GM18526 (cell line): ENCODE data around the gene PARP11.

Experiments
- POLR2A ChIP-seq: IDR thresholded peaks from 3 replicates; pipeline ENCODE4 v1.6.1; 2011; ENCODE audit not compliant: insufficient read length; ENCODE audit errors: extremely low read depth

Gene PARP11

DNA sequence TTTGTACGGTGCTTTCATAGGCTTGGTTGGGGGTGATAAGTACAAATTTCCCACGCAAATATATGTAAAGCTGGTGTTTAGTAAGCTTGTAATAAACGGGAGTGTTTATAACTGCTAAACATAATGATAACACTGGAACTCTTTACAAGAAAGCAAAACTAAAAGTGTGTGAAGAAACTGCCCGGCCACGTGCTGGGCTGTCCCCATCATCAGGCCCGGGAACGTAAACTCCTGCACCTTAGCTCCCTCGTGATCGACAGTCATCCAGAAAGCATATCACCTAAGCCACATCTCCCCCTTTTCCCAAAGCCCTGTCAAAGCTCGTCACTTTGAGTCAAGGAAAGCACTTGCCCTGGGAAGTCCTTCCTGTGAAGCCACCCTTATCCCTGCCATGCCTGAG, 18.0 kb upstream of the PARP11 start:
- no peak for TF ChIP-seq POLR2A

DNA sequence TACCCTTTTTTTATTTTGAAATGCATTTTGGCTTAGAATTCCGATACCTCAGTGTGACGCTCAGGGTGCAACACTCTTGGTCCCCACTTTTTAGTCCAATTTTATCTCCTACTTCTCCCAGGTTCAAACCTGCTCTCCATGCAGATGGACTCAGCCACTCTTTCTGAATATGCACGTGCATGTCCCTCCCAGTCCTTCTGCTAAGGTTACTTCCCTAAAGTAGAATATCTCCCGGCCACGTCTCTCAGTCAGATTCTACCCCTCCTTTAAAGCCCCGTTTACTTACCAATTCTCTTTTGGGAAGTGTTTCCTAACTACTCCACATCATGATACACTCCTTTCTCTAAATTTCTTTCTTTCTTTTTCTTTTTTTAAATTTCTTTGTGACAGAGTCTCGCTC, 15.5 kb upstream of the PARP11 start:
- no peak for TF ChIP-seq POLR2A

DNA sequence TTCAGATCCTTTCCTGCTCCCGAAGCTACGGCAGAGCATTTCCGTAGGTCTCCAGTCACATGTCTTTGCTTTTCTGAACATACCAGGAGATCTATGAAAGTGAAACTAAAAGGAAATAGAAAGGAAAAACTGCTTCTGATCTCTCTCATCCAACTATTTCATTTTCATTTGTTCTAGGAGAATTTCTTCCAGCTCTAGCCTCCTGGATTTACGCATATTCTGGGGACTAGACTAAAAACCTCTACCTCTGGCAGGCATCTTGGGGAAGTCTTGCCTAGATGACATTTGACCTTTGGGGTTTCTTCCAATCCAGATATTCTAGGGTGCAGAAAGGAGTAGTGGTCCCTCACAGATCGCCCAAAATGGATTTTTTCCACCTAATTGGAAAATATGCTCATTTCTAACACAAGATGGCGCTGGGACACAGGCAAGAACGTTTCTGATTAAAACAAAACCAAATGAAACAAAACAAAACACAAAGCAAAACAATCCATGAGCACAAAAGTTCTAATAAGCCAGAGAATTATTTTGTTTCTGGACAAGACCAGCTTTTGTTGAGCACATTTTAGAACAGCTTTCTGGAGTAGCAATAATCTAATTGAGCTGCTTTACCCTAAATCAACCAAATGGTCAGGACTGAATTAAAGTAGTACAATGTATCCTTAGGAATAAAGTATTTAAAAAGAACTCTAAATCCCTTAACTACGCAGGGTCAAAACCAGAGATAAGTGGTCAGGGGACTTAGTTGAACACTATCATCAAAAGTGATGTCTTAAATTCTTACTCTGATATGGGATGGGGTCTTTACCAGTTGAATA, 12.3 kb upstream of the PARP11 start:
- no peak for TF ChIP-seq POLR2A

DNA sequence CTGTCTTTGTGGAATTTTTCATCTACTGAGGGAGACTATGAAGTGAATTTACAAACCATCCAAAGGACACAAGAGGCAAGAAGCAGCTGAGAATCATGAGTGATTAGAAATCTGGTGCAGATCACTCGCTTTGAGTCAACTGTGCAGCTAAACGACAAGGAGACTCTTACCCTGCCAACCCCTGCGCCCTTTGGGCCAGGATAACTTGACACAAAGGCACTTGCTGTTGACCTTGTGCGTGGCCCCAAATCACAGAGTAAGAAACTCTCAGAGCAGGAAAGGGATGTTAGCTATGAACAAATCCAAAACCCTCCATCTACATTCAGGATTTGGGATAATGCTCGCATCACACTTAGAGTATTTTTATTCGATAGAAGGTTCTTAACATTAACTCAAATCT, 11.5 kb upstream of the PARP11 start:
- no peak for TF ChIP-seq POLR2A

DNA sequence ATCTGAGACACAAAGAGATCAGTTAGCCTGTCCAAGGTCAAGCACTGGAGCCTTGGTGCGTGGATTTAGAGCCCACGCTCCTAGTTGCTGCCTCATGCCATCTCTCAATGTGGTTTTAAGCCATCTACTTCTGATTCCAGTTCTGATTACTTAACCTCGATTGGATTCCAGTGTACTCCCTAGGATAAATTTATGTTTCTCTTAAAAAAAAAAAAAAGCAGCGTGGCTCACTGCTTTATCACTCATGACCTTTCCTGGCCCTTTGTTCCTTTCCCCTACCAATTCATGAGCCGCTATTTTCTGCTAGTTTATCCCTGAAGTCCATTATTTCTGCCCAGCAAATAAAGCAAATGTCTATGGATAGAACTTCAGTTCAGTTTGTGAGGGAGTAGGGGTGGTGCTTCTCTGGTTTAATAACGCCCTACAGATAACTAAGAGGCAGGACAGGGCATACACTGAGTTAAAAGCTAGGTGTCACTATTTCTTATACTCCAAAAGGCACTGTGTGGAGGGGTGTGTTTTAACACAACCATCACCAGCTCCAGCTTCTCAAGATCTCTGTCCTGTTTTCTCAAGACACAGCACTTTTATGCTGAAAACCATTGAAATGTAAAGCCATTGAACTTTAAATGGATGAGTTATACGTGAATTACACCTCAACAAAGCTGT, 9.8 kb upstream of the PARP11 start:
- TF ChIP-seq POLR2A: no peak

DNA sequence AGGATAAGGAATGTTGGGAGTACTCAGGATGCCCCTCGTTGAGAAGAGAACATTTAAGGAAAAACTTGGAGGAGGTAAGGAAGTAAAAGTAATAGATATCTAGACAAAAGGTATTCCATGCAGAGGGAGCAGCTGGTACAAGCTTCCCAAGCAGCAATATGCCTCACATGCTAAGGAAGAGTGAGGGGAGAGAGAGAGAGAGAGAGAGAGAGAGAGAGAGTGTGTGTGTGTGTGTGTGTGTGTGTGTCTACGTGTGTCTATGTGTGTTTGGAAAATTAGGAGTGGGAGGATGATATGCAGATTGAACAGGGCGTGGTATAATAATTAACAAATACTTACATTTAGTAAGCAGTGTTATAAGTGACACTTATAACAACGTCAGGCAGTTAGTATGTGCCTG, 9.2 kb upstream of the PARP11 start:
- TF ChIP-seq POLR2A: no peak

DNA sequence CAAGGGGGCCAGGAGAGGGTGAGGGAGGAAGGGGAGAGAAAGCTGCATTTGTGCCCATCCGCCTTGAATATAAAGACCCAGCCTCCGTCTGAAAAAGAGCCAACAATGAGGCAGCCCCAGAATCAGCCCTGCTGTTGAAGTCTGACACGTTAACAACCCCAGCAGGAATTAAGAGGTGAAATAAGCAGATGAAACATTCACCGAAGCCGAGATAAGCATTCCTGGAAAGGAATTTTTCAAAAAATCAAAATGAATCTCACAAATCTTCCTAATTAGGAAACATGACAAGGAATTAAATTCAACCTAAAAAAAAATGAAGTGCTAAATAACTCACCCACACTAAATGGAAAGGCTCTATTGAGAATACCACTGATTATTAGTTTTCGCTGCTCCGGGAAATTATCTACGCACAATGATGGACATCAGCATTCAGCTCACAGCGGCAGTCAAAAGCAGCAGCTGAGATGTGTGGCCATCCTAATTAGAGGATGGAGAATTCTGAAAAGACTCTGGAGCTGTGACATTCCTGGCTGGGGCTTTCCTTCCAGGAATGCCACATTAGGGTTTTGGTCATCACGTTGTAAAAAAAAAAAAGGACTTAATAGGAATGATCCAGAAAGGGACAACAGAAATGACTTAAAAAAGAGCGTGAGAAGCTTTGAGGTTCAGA, 8.2 kb upstream of the PARP11 start:
- no peak for TF ChIP-seq POLR2A

DNA sequence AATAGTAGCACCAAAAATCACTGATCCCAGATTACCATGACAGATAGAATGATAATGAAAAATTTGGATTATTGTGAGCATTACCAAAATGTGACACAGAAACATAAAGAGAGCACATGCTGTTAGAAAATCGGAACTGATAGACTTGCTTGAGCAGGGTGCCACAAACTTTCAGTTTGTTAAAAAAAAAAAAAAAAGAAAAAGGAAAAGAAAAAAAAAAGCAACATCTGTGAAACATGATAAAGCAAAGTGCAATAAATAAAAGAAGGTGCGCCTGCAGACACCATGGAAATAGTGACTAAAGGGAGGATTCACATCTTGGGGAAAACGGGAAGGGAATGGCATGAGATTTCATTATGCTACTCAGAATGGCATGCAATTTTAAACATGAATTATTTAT, 6.6 kb upstream of the PARP11 start:
- TF ChIP-seq POLR2A: no peak

DNA sequence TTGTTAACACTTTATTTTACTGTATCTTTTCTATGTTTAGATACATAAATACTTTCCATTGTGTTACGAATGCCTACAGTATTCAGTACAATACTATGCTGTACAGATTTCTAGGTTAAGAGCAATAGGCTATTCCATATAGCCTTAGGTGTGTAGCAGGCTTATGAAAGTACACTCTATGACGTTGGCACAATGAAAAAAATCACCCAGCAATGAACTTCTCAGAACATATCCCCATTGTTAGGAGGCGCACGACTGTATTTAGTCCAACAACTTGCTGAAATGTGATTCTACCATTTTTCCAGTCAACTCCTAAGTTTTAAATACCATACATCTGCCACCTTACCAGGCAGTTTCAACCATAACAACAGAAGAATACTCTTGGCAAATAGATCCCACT, 1.8 kb downstream of the PARP11 start:
- no peak for TF ChIP-seq POLR2A

DNA sequence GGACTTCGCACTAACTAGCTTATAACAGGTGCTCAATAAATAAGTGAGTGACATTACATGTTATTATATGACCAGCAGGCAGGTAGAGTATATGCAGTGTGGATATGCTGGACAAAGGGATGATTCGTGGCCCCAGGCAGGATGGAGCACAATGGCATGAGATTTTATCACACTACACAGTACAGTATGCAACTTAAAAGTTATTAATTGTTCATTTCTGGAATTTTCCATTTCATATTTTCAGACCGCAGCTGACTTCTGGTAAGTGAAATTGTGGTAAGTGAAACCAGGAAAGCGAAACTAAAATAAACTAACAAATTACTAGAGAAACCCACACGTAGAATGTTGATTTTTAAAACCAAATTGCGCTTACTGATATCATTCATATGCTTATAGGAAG, 3.3 kb downstream of the PARP11 start:
- TF ChIP-seq POLR2A: no peak

DNA sequence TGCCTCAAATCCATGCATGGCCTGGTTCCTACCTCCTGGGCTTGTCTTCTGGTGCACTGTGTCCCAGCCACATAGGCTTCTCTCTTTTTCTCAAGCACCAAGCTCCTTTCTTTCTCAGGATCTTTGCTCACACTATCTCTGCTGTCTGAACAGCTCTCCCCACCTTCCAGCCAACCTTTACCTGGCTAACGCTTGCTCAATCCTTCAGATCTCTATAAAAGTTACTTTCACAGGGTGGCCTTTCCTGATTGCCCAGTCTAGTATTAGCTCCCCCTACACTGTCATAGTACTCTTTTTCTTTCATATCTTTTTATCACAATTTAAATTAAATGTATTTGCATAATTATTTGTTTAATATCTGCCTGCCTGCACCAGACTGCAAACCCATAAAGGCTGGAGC, 3.8 kb downstream of the PARP11 start:
- no peak for TF ChIP-seq POLR2A

DNA sequence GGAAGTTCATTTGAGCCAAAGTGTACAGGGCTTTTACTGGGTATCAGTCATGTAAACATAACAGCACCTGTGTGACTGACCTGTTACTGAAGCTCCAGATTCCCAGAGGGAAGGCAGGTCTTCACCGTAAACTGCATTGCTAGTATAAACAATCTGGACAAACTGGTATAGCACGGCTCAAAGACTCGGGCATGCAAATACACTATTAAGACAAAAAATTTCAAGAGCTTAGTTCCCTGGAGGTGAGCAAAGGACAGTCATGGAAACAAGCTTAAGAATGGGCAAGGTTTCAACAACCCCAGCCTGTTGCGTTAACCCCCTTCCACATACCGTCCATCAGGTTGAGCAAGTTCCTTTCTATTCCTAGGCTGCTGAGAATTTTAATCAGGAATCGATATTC, 9.4 kb downstream of the PARP11 start:
- TF ChIP-seq POLR2A: no peak

DNA sequence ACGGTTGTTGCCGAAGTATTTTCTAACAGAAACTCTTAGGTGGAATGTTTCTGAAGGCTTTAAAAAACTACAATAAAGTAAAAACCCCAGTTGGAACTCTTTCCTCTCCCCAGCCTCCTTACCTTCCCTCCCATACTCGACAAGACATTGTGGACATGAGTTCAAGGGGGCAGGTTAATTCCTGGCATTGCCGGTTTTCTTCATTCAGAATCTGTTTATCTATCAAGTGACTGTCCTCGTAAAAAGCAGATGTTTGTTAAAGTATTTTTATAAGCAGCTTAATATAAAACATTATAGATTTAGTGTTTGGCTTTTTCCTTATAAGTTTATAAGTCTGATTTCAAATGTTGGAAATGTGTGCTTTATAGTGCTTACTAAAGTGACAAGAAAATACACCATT, 30.7 kb downstream of the PARP11 start:
- TF ChIP-seq POLR2A: no peak

DNA sequence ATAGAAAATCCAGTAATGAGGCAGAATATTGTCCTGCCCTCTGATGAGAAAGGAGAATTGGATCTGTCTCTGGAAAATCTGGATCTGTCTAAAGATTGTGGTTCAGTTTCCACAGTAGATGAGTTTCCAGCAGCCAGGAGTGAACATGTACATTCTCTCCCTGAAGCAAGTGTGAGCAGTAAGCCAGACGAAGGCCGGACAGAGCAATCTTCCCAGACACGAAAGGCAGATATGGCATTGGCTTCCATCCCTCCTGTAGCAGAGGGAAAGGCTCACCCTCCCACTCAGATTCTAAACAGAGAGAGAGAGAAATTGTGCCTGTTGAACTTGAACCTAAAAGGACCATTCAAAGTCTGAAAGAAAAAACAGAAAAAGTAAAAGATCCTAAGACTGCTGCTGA, 31.4 kb downstream of the PARP11 start:
- no peak for TF ChIP-seq POLR2A

DNA sequence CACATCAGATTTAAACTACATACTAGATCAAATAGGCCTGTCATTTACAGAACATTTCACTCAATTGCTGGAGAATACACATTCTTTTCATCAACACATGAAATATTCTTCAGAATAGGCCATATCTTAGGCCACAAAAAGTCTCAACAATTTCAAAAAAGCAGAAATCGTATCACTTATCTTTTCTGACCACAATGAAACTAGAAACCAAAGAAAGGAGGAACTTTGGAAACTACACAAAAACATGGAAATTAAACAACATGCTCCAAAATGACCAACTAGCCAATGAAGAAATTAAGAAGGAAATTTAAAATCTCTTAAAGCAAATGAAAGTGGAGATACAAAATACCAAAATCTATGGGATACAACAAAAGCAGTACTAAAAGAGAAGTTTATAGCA, 35.1 kb downstream of the PARP11 start:
- TF ChIP-seq POLR2A: no peak

DNA sequence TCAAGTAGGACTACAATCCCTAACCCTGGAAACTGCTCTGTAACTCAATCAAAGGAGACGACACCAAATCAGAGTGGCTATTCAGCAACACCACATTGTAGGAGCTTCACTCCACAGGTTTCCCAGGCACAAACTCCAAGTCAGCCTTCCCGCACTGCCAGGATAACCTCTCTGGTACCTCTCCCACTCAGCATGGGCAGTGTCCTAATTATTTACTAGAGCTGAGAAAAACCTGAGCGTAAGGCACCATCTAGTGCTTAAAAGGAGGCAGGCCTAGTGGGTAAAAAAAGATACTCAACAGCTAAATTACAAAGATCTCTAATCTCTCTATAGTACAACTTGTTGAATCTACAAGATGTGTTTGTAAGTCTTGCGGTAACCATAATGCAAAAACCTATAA, 36.1 kb downstream of the PARP11 start:
- TF ChIP-seq POLR2A: no peak
